ENCODE data around the gene COX8A. TPM values are rescaled to one million over a fixed set of nuclear protein-coding genes. Genes with fewer than 3 reads are reported as not detected.

Gene COX8A
- total and polyA plus RNA-seq, 12 donors = 279 to 810 (median 426) TPM

GRCh38 chr11:64019106-64020037, 45.0 kb downstream of the COX8A start:
- DNase-seq = peak in 2 of 7 donors; percentile 19 to 26
- Histone ChIP-seq H3K36me3 (replicated peaks in 1 of 2) (no peaks in the 10 kb centered on the region), H3K4me1 (replicated peaks in 1 of 2) (peaks cover 4% of the 10 kb centered on the region in 2 donors), H3K27ac (no peak overlapping the region), H3K9me3 (replicated peaks in 1 of 3) (no peaks in the 10 kb centered on the region), H3K4me3 (no peak overlapping the region), H3K27me3 (no peaks in the 10 kb centered on the region)
- intact Hi-C loops (cut with DNase I) = no loop called here
- 62 to 84% (median 70%) methylated on average over 15 to 27 of the region's 27 CpGs for WGBS, 4 donors
- no peak for TF ChIP-seq CTCF (IDR thresholded peaks at IDR 0.05)
- TF ChIP-seq POLR2A (IDR thresholded peaks at IDR 0.05) = no peak

GRCh38 chr11:64020976-64021756, 46.7 kb downstream of the COX8A start:
- Histone ChIP-seq H3K27ac (no peak overlapping the region), H3K4me3 (no peak overlapping the region), H3K9me3 (replicated peaks in 1 of 3) (no peaks in the 10 kb centered on the region), H3K27me3 (no peaks in the 10 kb centered on the region), H3K4me1 (replicated peaks in 1 of 2) (peaks cover 4% of the 10 kb centered on the region in 2 donors), H3K36me3 (replicated peaks in 1 of 2) (no peaks in the 10 kb centered on the region)
- intact Hi-C loops (cut with DNase I) = no loop called here
- DNase-seq = no peak
- WGBS, 4 donors = 55 to 89% (median 83%) methylated on average over 3 to 22 of the region's 22 CpGs
- no peak for TF ChIP-seq POLR2A (IDR thresholded peaks at IDR 0.05)
- no peak for TF ChIP-seq CTCF (IDR thresholded peaks at IDR 0.05)

- TF ChIP-seq CTCF (IDR thresholded peaks at IDR 0.05) = no peak
- TF ChIP-seq POLR2A (IDR thresholded peaks at IDR 0.05) = no peak
- Histone ChIP-seq H3K4me3 (no peak overlapping the region), H3K4me1 (replicated peaks in 1 of 2) (peaks cover 4% of the 10 kb centered on the region in 2 donors), H3K9me3 (replicated peaks in 1 of 3) (no peaks in the 10 kb centered on the region), H3K36me3 (replicated peaks in 1 of 2) (no peaks in the 10 kb centered on the region), H3K27me3 (no peaks in the 10 kb centered on the region), H3K27ac (no peak overlapping the region)
- DNase-seq = no peak
- 51 to 90% (median 69%) methylated on average over 2 to 10 of the region's 10 CpGs for WGBS, 4 donors
- intact Hi-C loops (cut with DNase I) = no loop called here
Observed at GRCh38 chr11:64021757-64022093, 47.3 kb downstream of the COX8A start.

- DNase-seq = no peak
- Histone ChIP-seq H3K27me3 (no peaks in the 10 kb centered on the region), H3K27ac (no peak overlapping the region), H3K4me1 (replicated peaks in 1 of 2) (peaks cover 4% of the 10 kb centered on the region in 2 donors), H3K9me3 (replicated peaks in 1 of 3) (no peaks in the 10 kb centered on the region), H3K4me3 (no peak overlapping the region), H3K36me3 (replicated peaks in 1 of 2) (no peaks in the 10 kb centered on the region)
- intact Hi-C loops (cut with DNase I) = no loop called here
- 83 to 90% (median 86%) methylated on average over 12 to 14 of the region's 14 CpGs for WGBS, 4 donors
- TF ChIP-seq POLR2A (IDR thresholded peaks at IDR 0.05) = no peak
Observed at GRCh38 chr11:64022125-64022784, 47.8 kb downstream of the COX8A start.
